Liver (tissue), 3 donors: ENCODE measurements around the gene ZDHHC8.

Experiments used
- ATF3 ChIP-seq: IDR thresholded peaks from 2 replicates; pipeline ENCODE4 v1.6.1; 2016; ENCODE audit warnings: antibody characterized with exemption
- CTCF ChIP-seq: fragments of 150-350 bp; IDR thresholded peaks from 2 replicates; pipeline ENCODE4 v1.5.1; 2017; ENCODE audit warnings: improper control_type of control experiment, low read depth, low read length; ENCODE audit not compliant: missing input control
- EGR1 ChIP-seq, 2 donors: IDR thresholded peaks; 2 replicates each; pipeline ENCODE4 v1.6.1; 2016 to 2018; ENCODE audit warnings: antibody characterized with exemption in 2 of 2, low read depth in 2 of 2
- GABPA ChIP-seq, 2 donors: IDR thresholded peaks in 1 of 2; conservative IDR thresholded peaks in 1 of 2; 2 replicates each; pipeline ENCODE4 v1.6.1; 2016; ENCODE audit warnings: antibody characterized with exemption in 2 of 2, mild to moderate bottlenecking in 1 of 2, moderate library complexity in 1 of 2
- JUND ChIP-seq, 2 donors: IDR thresholded peaks; 2 replicates each; pipeline ENCODE4 v1.6.1; 2016; ENCODE audit warnings: antibody characterized with exemption in 2 of 2
- MAX ChIP-seq: IDR thresholded peaks from 2 replicates; pipeline ENCODE4 v1.6.1; 2016; ENCODE audit warnings: antibody characterized with exemption
- RAD21 ChIP-seq, 2 donors: IDR thresholded peaks; 2 replicates each; pipeline ENCODE4 v1.6.1; 2016; ENCODE audit warnings: antibody characterized with exemption in 2 of 2, mild to moderate bottlenecking in 2 of 2
- REST ChIP-seq: IDR thresholded peaks from 2 replicates; pipeline ENCODE4 v1.6.1; 2016; ENCODE audit warnings: antibody characterized with exemption, mild to moderate bottlenecking
- RXRA ChIP-seq, 2 donors: IDR thresholded peaks; 2 replicates each; pipeline ENCODE4 v1.6.1; 2017 to 2018; ENCODE audit warnings: antibody characterized with exemption in 2 of 2, mild to moderate bottlenecking in 1 of 2
- SP1 ChIP-seq: IDR thresholded peaks from 2 replicates; pipeline ENCODE4 v1.6.1; 2018; ENCODE audit warnings: antibody characterized with exemption, mild to moderate bottlenecking
- TAF1 ChIP-seq: conservative IDR thresholded peaks from 2 replicates; pipeline ENCODE4 v1.6.1; 2016; ENCODE audit warnings: antibody characterized with exemption, mild to moderate bottlenecking
- YY1 ChIP-seq: IDR thresholded peaks from 2 replicates; pipeline ENCODE4 v1.6.1; 2016; ENCODE audit warnings: antibody characterized with exemption, mild to moderate bottlenecking
- donor health status: healthy.
- donor health status: healthy.

GRCh38 chr22:20188567-20188877, 56.9 kb downstream of the ZDHHC8 start:
- TF ChIP-seq ATF3: no peak
- TF ChIP-seq CTCF: no peak
- no peak for TF ChIP-seq YY1
- no peak for TF ChIP-seq SP1
- no peak for TF ChIP-seq TAF1
- no peak for TF ChIP-seq RXRA (IDR thresholded peaks at IDR 0.05)
- TF ChIP-seq REST: no peak
- TF ChIP-seq GABPA (IDR thresholded peaks at IDR 0.05 in 1 of 2, conservative IDR thresholded peaks at IDR 0.05 in 1 of 2): no peak
- TF ChIP-seq JUND (IDR thresholded peaks at IDR 0.05): no peak
- no peak for TF ChIP-seq EGR1 (IDR thresholded peaks at IDR 0.05; ENCODE audit: low read depth in 2 of 2)
- TF ChIP-seq MAX: no peak
- TF ChIP-seq RAD21 (IDR thresholded peaks at IDR 0.05): no peak
